Activated T-cell treated with anti-CD3 and anti-CD28 coated beads, Interleukin-2, amount 50 U/mL, for 24 hours (primary cell): Measurements from ENCODE around the gene GPC6.

Source experiments
- DNase-seq: peaks from one replicate; pipeline ENCODE4 v3.0.0-alpha.2; 2020
- H3K27ac Mint-ChIP-seq: 2 replicates; pipeline ENCODE4 v1.8.0; 2020; ENCODE audit warnings: mild to moderate bottlenecking, mixed read lengths
- H3K27me3 Mint-ChIP-seq: 2 replicates; pipeline ENCODE4 v1.8.0; 2020; ENCODE audit warnings: mixed read lengths
- H3K36me3 Mint-ChIP-seq: 2 replicates; pipeline ENCODE4 v1.8.0; 2020; ENCODE audit warnings: low read depth, mixed read lengths
- H3K4me1 Mint-ChIP-seq: 2 replicates; pipeline ENCODE4 v1.8.0; 2020; ENCODE audit warnings: low read depth, mixed read lengths
- H3K4me3 Mint-ChIP-seq: 2 replicates; pipeline ENCODE4 v1.8.0; 2020; ENCODE audit warnings: mild to moderate bottlenecking, moderate library complexity, mixed read lengths
- H3K9me3 Mint-ChIP-seq: 2 replicates; pipeline ENCODE4 v1.8.0; 2020; ENCODE audit warnings: mixed read lengths

GPC6 gene

GRCh38 chr13:93762708-93763426, 536.3 kb downstream of the GPC6 start:
- no peak overlapping the region for H3K27ac Mint-ChIP-seq
- DNase-seq = no peak

GRCh38 chr13:93765062-93765461, 538.5 kb downstream of the GPC6 start:
- peaks cover 13% of the 10 kb centered on the region for H3K9me3 Mint-ChIP-seq
- no peak for DNase-seq
- peaks cover 9% of the 10 kb centered on the region for H3K27me3 Mint-ChIP-seq
- no peaks in the 10 kb centered on the region for H3K36me3 Mint-ChIP-seq
- H3K4me1 Mint-ChIP-seq = no peaks in the 10 kb centered on the region
- no peak overlapping the region for H3K4me3 Mint-ChIP-seq
- H3K27ac Mint-ChIP-seq = no peak overlapping the region

More at GRCh38 chr13:93762708-93763426, 536.3 kb downstream of the GPC6 start:
- Mint-ChIP-seq H3K4me3 (no peak overlapping the region), H3K36me3 (no peaks in the 10 kb centered on the region), H3K4me1 (peaks cover 9% of the 10 kb centered on the region), H3K9me3 (peaks cover 13% of the 10 kb centered on the region), H3K27me3 (peaks cover 3% of the 10 kb centered on the region)

GRCh38 chr13:93765811-93766210, 539.2 kb downstream of the GPC6 start:
- DNase-seq = no peak
- Mint-ChIP-seq H3K36me3 (no peaks in the 10 kb centered on the region), H3K27ac (no peak overlapping the region), H3K4me3 (no peak overlapping the region), H3K4me1 (no peaks in the 10 kb centered on the region), H3K27me3 (peaks cover 9% of the 10 kb centered on the region), H3K9me3 (peaks cover 13% of the 10 kb centered on the region)

GRCh38 chr13:93766719-93767118, 540.1 kb downstream of the GPC6 start:
- Mint-ChIP-seq H3K27ac (no peak overlapping the region), H3K27me3 (peaks cover 13% of the 10 kb centered on the region), H3K4me1 (no peaks in the 10 kb centered on the region), H3K36me3 (no peaks in the 10 kb centered on the region), H3K9me3 (peaks cover 13% of the 10 kb centered on the region), H3K4me3 (no peak overlapping the region)
- no peak for DNase-seq

- Mint-ChIP-seq H3K9me3 (peaks cover 10% of the 10 kb centered on the region), H3K27ac (no peak overlapping the region), H3K4me3 (no peak overlapping the region), H3K36me3 (no peaks in the 10 kb centered on the region), H3K4me1 (no peaks in the 10 kb centered on the region), H3K27me3 (peaks cover 12% of the 10 kb centered on the region)
- no peak for DNase-seq
These were observed 540.7 kb downstream of the GPC6 start for GRCh38 chr13:93767180-93767916.

- Mint-ChIP-seq H3K27me3 (peaks cover 16% of the 10 kb centered on the region), H3K27ac (no peak overlapping the region), H3K4me1 (no peaks in the 10 kb centered on the region), H3K9me3 (peaks cover 6% of the 10 kb centered on the region), H3K36me3 (no peaks in the 10 kb centered on the region), H3K4me3 (no peak overlapping the region)
- DNase-seq = no peak
These were observed 541.4 kb downstream of the GPC6 start for GRCh38 chr13:93767917-93768409.

- no peak overlapping the region for H3K4me3 Mint-ChIP-seq
- no peaks in the 10 kb centered on the region for H3K4me1 Mint-ChIP-seq
- no peaks in the 10 kb centered on the region for H3K36me3 Mint-ChIP-seq
- no peaks in the 10 kb centered on the region for H3K9me3 Mint-ChIP-seq
- no peak for DNase-seq
- no peak overlapping the region for H3K27ac Mint-ChIP-seq
- H3K27me3 Mint-ChIP-seq = peaks cover 22% of the 10 kb centered on the region
These were observed 542.5 kb downstream of the GPC6 start for GRCh38 chr13:93769101-93769500.

- Mint-ChIP-seq H3K4me3 (no peak overlapping the region), H3K9me3 (no peaks in the 10 kb centered on the region)
These were observed 543.0 kb downstream of the GPC6 start for GRCh38 chr13:93769607-93770006.

GRCh38 chr13:93771227-93771626, 544.6 kb downstream of the GPC6 start:
- peaks cover 30% of the 10 kb centered on the region for H3K27me3 Mint-ChIP-seq
- H3K4me1 Mint-ChIP-seq = no peaks in the 10 kb centered on the region
- H3K27ac Mint-ChIP-seq = no peak overlapping the region
- H3K4me3 Mint-ChIP-seq = no peak overlapping the region
- no peaks in the 10 kb centered on the region for H3K9me3 Mint-ChIP-seq
- no peaks in the 10 kb centered on the region for H3K36me3 Mint-ChIP-seq
- DNase-seq = no peak

More at GRCh38 chr13:93769607-93770006, 543.0 kb downstream of the GPC6 start:
- peaks cover 26% of the 10 kb centered on the region for H3K27me3 Mint-ChIP-seq
- H3K27ac Mint-ChIP-seq = no peak overlapping the region
- H3K36me3 Mint-ChIP-seq = no peaks in the 10 kb centered on the region
- no peak for DNase-seq
- no peaks in the 10 kb centered on the region for H3K4me1 Mint-ChIP-seq

GRCh38 chr13:93771782-93772181, 545.2 kb downstream of the GPC6 start:
- Mint-ChIP-seq H3K27ac (no peak overlapping the region), H3K4me1 (no peaks in the 10 kb centered on the region), H3K9me3 (no peaks in the 10 kb centered on the region), H3K4me3 (no peak overlapping the region), H3K27me3 (peaks cover 30% of the 10 kb centered on the region), H3K36me3 (no peaks in the 10 kb centered on the region)
- no peak for DNase-seq

GRCh38 chr13:93774506-93774905, 547.9 kb downstream of the GPC6 start:
- Mint-ChIP-seq H3K27me3 (peaks cover 23% of the 10 kb centered on the region), H3K27ac (no peak overlapping the region), H3K4me3 (no peak overlapping the region), H3K4me1 (no peaks in the 10 kb centered on the region), H3K36me3 (no peaks in the 10 kb centered on the region), H3K9me3 (no peaks in the 10 kb centered on the region)
- no peak for DNase-seq

- Mint-ChIP-seq H3K4me3 (no peak overlapping the region), H3K36me3 (no peaks in the 10 kb centered on the region), H3K27ac (no peak overlapping the region), H3K9me3 (no peaks in the 10 kb centered on the region), H3K27me3 (peaks cover 23% of the 10 kb centered on the region), H3K4me1 (no peaks in the 10 kb centered on the region)
- no peak for DNase-seq
These were observed 548.4 kb downstream of the GPC6 start for GRCh38 chr13:93775027-93775426.

- Mint-ChIP-seq H3K27me3 (peaks cover 23% of the 10 kb centered on the region), H3K36me3 (no peaks in the 10 kb centered on the region), H3K4me3 (no peak overlapping the region), H3K4me1 (no peaks in the 10 kb centered on the region), H3K27ac (no peak overlapping the region), H3K9me3 (no peaks in the 10 kb centered on the region)
- no peak for DNase-seq
These were observed 549.0 kb downstream of the GPC6 start for GRCh38 chr13:93775507-93776108.

GRCh38 chr13:93776936-93777335, 550.3 kb downstream of the GPC6 start:
- Mint-ChIP-seq H3K27me3 (peaks cover 19% of the 10 kb centered on the region), H3K4me3 (no peak overlapping the region), H3K27ac (no peak overlapping the region), H3K36me3 (no peaks in the 10 kb centered on the region), H3K4me1 (no peaks in the 10 kb centered on the region), H3K9me3 (no peaks in the 10 kb centered on the region)
- no peak for DNase-seq

- H3K9me3 Mint-ChIP-seq = no peaks in the 10 kb centered on the region
- peaks cover 16% of the 10 kb centered on the region for H3K27me3 Mint-ChIP-seq
- H3K36me3 Mint-ChIP-seq = no peaks in the 10 kb centered on the region
- no peak overlapping the region for H3K27ac Mint-ChIP-seq
- DNase-seq = no peak
- no peak overlapping the region for H3K4me3 Mint-ChIP-seq
- H3K4me1 Mint-ChIP-seq = no peaks in the 10 kb centered on the region
These were observed 550.9 kb downstream of the GPC6 start for GRCh38 chr13:93777504-93777903.
